ENCODE data around the gene SLC35F2.

DNA sequence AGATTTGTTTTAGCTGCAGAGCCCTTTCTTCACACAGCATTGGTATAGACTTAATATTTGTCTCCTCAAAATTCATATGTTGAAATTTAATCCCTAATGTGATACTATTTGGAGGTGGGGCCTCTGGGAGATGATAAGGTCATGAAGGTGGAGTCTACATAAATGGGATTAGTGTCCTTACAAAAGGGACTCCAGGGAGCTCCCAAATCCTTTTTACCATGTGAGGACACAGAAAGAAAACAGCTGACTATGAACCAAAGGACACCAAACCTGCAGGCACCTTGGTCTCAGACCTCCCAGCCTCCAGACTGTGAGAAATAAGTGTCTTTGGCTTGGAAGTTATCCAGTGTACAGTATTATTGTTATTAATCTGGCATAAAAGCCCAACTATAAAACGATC lies 10.2 kb downstream of the SLC35F2 start:
- TF ChIP-seq, protein P1, sequence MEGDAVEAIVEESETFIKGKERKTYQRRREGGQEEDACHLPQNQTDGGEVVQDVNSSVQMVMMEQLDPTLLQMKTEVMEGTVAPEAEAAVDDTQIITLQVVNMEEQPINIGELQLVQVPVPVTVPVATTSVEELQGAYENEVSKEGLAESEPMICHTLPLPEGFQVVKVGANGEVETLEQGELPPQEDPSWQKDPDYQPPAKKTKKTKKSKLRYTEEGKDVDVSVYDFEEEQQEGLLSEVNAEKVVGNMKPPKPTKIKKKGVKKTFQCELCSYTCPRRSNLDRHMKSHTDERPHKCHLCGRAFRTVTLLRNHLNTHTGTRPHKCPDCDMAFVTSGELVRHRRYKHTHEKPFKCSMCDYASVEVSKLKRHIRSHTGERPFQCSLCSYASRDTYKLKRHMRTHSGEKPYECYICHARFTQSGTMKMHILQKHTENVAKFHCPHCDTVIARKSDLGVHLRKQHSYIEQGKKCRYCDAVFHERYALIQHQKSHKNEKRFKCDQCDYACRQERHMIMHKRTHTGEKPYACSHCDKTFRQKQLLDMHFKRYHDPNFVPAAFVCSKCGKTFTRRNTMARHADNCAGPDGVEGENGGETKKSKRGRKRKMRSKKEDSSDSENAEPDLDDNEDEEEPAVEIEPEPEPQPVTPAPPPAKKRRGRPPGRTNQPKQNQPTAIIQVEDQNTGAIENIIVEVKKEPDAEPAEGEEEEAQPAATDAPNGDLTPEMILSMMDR (conservative IDR thresholded peaks at IDR 0.05): no peak
- TF ChIP-seq EZH2 (IDR thresholded peaks at IDR 0.05; ENCODE audit: low read depth): no peak
